Nephron (organoid): Measurements from ENCODE around the gene LARP1.

Experiments
- H3K27ac Mint-ChIP-seq, 3 experiments: 2 replicates each; pipeline ENCODE4 v1.8.0; 2020; ENCODE audit warnings: mixed read lengths in 3 of 3, mild to moderate bottlenecking in 2 of 3, moderate library complexity in 1 of 3
- H3K27me3 Mint-ChIP-seq: 2 replicates; pipeline ENCODE4 v1.8.0; 2021; ENCODE audit warnings: low read depth, mild to moderate bottlenecking, moderate library complexity, mixed read lengths
- H3K36me3 Mint-ChIP-seq: 2 replicates; pipeline ENCODE4 v1.8.0; 2020; ENCODE audit warnings: low read depth, mixed read lengths
- H3K4me1 Mint-ChIP-seq: 2 replicates; pipeline ENCODE4 v1.8.0; 2020; ENCODE audit warnings: mixed read lengths
- H3K4me3 Mint-ChIP-seq, 3 experiments: 2 replicates each; pipeline ENCODE4 v1.8.0; 2020; ENCODE audit warnings: mild to moderate bottlenecking in 3 of 3, mixed read lengths in 3 of 3, moderate library complexity in 2 of 3
- H3K9me3 Mint-ChIP-seq: 2 replicates; pipeline ENCODE4 v1.8.0; 2020; ENCODE audit warnings: mixed read lengths
- TF ChIP-seq, protein P1 (sequence below), 3 experiments: fragments of 200-600 bp; sonication (generic); IDR thresholded peaks; one replicate each; pipeline ENCODE4 v1.5.0; 2021; ENCODE audit warnings: antibody characterized with exemption in 3 of 3; ENCODE audit not compliant: unreplicated experiment in 3 of 3

Gene LARP1

DNA sequence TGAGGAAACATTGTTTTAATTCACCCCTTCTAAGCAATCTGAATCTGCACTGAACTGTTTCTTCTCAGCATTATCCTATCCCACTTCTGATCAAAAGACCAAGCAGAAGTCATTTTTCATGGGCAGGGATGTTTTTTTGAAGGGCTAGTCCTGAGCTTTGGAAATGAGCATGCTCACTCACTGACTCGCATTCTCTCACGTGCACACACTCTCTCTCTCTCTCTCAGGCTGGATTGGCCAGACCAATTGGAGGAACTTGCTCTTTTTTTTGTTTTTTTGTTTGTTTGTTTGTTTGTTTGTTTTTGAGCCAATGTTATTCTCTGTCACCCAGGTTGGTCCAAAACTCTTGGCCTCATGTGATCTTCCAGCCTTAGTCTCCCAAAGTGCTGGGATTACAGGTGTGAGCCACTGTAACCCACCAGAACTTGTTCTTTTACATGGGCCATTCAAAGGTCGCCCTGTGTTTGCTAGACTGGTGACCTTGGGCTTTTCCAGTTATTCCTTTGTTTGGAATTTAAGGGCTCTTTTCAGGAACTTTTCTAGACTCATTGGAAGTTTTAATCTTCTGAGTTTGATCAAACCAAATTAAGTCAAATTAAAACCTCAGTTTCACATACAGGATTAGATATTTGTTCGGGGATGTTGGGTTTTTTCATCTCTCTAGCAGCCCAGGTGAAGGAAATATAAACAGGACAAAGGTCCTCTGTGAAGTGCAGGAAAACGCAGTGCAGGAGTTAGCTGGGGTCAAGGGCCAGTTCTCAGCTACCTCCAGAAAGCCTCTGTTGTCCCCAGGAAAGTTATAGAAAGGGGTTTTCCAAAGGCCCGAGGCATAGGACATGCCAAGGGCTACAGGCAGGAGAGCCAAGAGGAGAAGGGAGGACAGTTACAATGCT, 82.1 kb downstream of the LARP1 start:
- Mint-ChIP-seq H3K4me3 (no peak overlapping the region), H3K4me1 (peaks cover 5% of the 10 kb centered on the region), H3K27me3 (no peaks in the 10 kb centered on the region), H3K36me3 (peaks cover 24% of the 10 kb centered on the region), H3K9me3 (no peaks in the 10 kb centered on the region), H3K27ac (peak overlapping the region in 1 of 3 experiments; percentile 52)
- TF ChIP-seq, protein P1, sequence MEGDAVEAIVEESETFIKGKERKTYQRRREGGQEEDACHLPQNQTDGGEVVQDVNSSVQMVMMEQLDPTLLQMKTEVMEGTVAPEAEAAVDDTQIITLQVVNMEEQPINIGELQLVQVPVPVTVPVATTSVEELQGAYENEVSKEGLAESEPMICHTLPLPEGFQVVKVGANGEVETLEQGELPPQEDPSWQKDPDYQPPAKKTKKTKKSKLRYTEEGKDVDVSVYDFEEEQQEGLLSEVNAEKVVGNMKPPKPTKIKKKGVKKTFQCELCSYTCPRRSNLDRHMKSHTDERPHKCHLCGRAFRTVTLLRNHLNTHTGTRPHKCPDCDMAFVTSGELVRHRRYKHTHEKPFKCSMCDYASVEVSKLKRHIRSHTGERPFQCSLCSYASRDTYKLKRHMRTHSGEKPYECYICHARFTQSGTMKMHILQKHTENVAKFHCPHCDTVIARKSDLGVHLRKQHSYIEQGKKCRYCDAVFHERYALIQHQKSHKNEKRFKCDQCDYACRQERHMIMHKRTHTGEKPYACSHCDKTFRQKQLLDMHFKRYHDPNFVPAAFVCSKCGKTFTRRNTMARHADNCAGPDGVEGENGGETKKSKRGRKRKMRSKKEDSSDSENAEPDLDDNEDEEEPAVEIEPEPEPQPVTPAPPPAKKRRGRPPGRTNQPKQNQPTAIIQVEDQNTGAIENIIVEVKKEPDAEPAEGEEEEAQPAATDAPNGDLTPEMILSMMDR (IDR thresholded peaks at IDR 0.05; ENCODE audit: unreplicated experiment in 3 of 3): no peak

DNA sequence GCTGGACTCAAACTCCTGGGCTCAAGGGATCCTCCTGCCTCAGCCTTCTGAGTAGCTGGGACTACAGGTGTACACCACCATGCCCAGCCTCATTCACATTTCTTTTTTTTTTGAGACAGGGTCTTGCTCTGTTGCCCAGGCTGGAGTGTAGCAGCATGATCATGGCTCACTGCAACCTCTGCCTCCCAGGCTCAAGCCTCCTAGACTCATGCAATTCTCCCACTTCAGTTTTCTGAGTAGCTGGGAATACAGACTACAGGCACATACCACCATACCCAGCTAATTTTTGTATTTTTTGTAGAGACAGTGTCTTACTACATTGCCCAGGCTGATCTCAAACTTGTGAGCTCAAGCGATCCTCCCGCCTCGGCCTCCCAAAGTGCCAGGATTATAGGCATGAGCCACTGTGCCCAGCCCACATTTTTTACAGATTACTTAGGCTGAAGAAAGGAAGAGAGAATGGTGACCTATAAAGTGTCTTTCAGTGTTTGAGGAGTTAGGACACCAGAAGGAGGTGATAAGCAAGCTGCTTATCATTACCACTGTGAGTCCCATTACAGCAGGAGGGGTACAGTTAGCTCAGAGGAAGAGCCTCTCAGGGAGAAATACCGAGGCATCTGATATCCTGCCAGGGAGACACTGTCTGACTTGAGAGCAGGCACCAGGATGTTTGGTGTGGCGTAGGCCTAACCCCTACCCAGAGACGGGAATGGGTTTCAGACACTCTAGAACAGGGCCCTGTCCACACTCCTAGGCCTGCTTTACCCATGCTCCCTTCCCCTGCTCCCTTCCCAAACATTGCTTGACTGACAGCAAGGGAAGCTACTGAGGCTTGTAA, 85.5 kb downstream of the LARP1 start:
- no peak overlapping the region for H3K4me3 Mint-ChIP-seq
- peaks cover 21% of the 10 kb centered on the region for H3K36me3 Mint-ChIP-seq
- H3K27me3 Mint-ChIP-seq: no peaks in the 10 kb centered on the region
- H3K27ac Mint-ChIP-seq: no peak overlapping the region
- TF ChIP-seq, protein P1 (IDR thresholded peaks at IDR 0.05; ENCODE audit: unreplicated experiment in 3 of 3): no peak
- no peaks in the 10 kb centered on the region for H3K4me1 Mint-ChIP-seq
- H3K9me3 Mint-ChIP-seq: no peaks in the 10 kb centered on the region

DNA sequence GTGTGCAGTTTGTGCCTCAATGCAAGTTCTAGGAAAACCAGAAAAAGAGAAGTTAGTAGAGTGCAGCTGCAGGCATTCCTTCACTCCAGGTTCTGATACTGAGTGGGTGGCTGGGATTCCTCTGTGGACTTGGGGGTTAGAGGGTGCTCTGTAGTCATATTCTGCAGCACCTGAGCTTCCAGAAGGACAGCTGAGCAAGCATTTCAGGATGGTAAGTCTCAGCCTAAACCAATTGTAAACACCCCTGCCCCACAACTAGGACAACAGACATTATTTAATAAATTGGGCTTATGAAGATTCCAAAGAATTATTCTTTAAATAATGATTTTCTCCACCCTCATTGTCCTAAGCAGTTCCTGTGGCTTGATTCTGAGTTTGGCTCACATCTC, 86.1 kb downstream of the LARP1 start:
- peaks cover 3% of the 10 kb centered on the region for H3K4me1 Mint-ChIP-seq
- TF ChIP-seq, protein P1 (IDR thresholded peaks at IDR 0.05; ENCODE audit: unreplicated experiment in 3 of 3): no peak

DNA sequence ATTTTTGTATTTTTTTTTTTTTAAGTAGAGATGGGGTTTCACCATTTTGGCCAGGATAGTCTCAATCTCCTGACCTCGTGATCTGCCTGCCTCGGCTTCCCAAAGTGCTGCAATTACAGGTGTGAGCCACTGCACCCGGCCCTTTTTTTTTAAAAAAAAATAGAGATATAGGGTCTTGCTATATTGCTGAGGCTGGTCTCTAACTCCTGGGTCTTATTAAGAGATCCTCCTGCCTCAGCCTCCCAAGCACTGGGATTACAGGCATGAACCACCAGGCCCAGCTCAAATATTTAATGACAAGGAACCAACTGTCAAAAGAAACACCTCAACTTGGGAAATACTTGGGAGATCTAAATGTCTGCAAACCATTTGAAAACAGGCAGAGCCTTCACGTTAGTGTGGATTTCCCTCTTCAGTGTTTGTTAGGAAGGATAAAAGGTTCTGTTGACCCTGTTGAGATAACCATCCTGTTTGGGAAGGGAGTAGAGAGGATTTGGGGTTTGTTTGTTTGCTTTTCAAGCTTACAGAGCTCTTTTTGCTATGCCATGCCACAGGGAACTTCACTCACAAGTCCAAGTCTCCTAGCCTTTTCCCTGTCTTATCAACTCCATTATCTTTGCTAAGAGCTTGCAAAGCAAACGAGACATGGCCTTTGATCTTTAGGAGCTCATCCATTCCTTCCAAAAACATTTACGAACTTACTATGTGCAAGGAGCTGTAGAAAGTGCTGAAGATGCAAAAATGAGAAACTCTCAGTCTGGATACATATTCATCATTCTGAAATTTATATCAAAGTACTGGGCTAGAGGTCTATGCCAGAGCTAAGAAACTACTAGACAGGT, 87.7 kb downstream of the LARP1 start:
- H3K36me3 Mint-ChIP-seq: peaks cover 11% of the 10 kb centered on the region
- peaks cover 3% of the 10 kb centered on the region for H3K4me1 Mint-ChIP-seq

More for the DNA sequence above, 86.1 kb downstream of the LARP1 start:
- H3K9me3 Mint-ChIP-seq: no peaks in the 10 kb centered on the region
- H3K27me3 Mint-ChIP-seq: no peaks in the 10 kb centered on the region
- H3K36me3 Mint-ChIP-seq: peaks cover 22% of the 10 kb centered on the region
- no peak overlapping the region for H3K4me3 Mint-ChIP-seq
- no peak overlapping the region for H3K27ac Mint-ChIP-seq

DNA sequence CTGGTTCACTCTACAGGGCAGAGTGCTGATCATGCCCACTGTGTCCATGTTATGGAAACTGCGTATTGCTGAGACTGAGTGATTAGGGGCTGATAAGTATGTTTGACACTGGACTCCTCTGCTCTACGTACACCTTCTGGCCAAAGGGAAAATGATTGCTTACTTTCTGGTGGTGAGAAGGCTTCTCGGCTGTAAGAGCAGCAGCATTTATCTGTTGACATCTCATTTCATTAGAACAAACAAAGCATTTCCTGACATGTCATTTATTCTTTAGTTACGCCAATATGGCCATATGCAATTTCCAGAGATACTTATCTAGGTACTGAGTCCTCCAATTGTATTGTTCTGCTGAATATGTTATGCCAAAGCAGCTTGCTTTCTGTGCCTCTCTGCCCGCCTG, 89.6 kb downstream of the LARP1 start:
- no peaks in the 10 kb centered on the region for H3K9me3 Mint-ChIP-seq
- H3K4me1 Mint-ChIP-seq: peaks cover 11% of the 10 kb centered on the region
- no peaks in the 10 kb centered on the region for H3K27me3 Mint-ChIP-seq
- peaks cover 4% of the 10 kb centered on the region for H3K36me3 Mint-ChIP-seq
- TF ChIP-seq, protein P1 (IDR thresholded peaks at IDR 0.05; ENCODE audit: unreplicated experiment in 3 of 3): no peak
- H3K27ac Mint-ChIP-seq: no peak overlapping the region
- H3K4me3 Mint-ChIP-seq: no peak overlapping the region

More for the DNA sequence above, 87.7 kb downstream of the LARP1 start:
- Mint-ChIP-seq H3K27me3 (no peaks in the 10 kb centered on the region), H3K4me3 (no peak overlapping the region), H3K27ac (peak overlapping the region in 1 of 3 experiments; percentile 27), H3K9me3 (no peaks in the 10 kb centered on the region)
- TF ChIP-seq, protein P1 (IDR thresholded peaks at IDR 0.05; ENCODE audit: unreplicated experiment in 3 of 3): no peak
